Measurements from ENCODE around the gene ITGB7. TPM values are rescaled to one million over a fixed set of nuclear protein-coding genes. Genes with fewer than 3 reads are reported as not detected.

Gene ITGB7
- polyA plus RNA-seq, 3 donors = 24.1 to 33.1 (median 28.4) TPM

GRCh38 chr12:53213348-53213747, 6.3 kb upstream of the ITGB7 start:
- Histone ChIP-seq H3K79me2 (ENCODE audit: insufficient read depth, low read length) (peaks cover 15% of the 10 kb centered on the region), H3K27ac (ENCODE audit: low read depth in 1 of 2, low read length in 2 of 2) (no peak overlapping the region), H3K27me3 (ENCODE audit: control insufficient read depth in 2 of 2, insufficient read depth in 2 of 2, low read length in 2 of 2) (no peaks in the 10 kb centered on the region), H3K4me3 (replicated peaks in 1 of 3; ENCODE audit: low read depth in 2 of 3, low read length in 3 of 3) (no peak overlapping the region), H4K20me1 (ENCODE audit: insufficient read depth, low read length) (no peaks in the 10 kb centered on the region), H3K4me1 (ENCODE audit: control insufficient read depth in 1 of 2, insufficient read depth in 2 of 2, low read length in 2 of 2) (peaks cover 45 to 74% of the 10 kb centered on the region in 2 donors), H3K9me3 (replicated peaks in 1 of 2; ENCODE audit: control insufficient read depth in 1 of 2, insufficient read depth in 1 of 2, low read length in 2 of 2) (peaks cover 0 to 7% of the 10 kb centered on the region in 2 donors), H3K36me3 (replicated peaks in 1 of 2; ENCODE audit: control insufficient read depth in 1 of 2, insufficient read depth in 2 of 2, low read length in 2 of 2) (peaks cover 10 to 50% of the 10 kb centered on the region in 2 donors), H3K4me2 (replicated peaks; ENCODE audit: extremely low read depth, low read length, poor library complexity, severe bottlenecking) (no peak overlapping the region), H2AFZ (ENCODE audit: insufficient read depth, low read depth, low read length, poor library complexity, severe bottlenecking) (no peak overlapping the region), H3K9ac (ENCODE audit: insufficient read depth, low read length, poor library complexity, severe bottlenecking) (no peak overlapping the region)
- Mint-ChIP-seq H3K9me3 (peaks cover 5 to 9% (median 7%) of the 10 kb centered on the region in 7 donors), H3K4me1 (peaks cover 81% of the 10 kb centered on the region), H3K4me3 (no peak overlapping the region), H3K27ac (peak overlapping the region in 1 of 7 donors; percentile 12), H3K27me3 (ENCODE audit: low read depth in 3 of 3) (peaks cover 0 to 5% (median 2%) of the 10 kb centered on the region in 3 donors), H3K36me3 (peaks cover 46 to 61% of the 10 kb centered on the region in 2 donors)
- DNase-seq = peak; percentile 73 to 82 (median 74)
- TF ChIP-seq CTCF (IDR thresholded peaks at IDR 0.05) = peak; percentile 97
- WGBS (ENCODE audit: insufficient coverage) = 15% methylated on average over 14 of the region's 14 CpGs
- intact Hi-C loops (cut with micrococcal nuclease) = loop anchor here (2.0 to 10.0 kb wide), 5 partner anchors 73 to 291 kb away; partner anchors contain the start of genes AAAS (in 2 of the 2), NPFF (in 1 of the 2) and TARBP2 (in 1 of the 2)

GRCh38 chr12:53212931-53213330, 5.9 kb upstream of the ITGB7 start:
- H3K4me1 ChIP-seq (ENCODE audit: control insufficient read depth in 1 of 2, insufficient read depth in 2 of 2, low read length in 2 of 2) = peaks cover 45 to 74% of the 10 kb centered on the region in 2 donors
- Mint-ChIP-seq H3K27ac (no peak overlapping the region), H3K9me3 (peaks cover 5 to 9% (median 7%) of the 10 kb centered on the region in 7 donors), H3K4me3 (no peak overlapping the region), H3K27me3 (ENCODE audit: low read depth in 3 of 3) (peaks cover 0 to 5% (median 2%) of the 10 kb centered on the region in 3 donors), H3K4me1 (peaks cover 81% of the 10 kb centered on the region), H3K36me3 (peaks cover 48 to 61% of the 10 kb centered on the region in 2 donors)
- peaks cover 16% of the 10 kb centered on the region for H3K79me2 ChIP-seq (ENCODE audit: insufficient read depth, low read length)
- no peak overlapping the region for H3K9ac ChIP-seq (ENCODE audit: insufficient read depth, low read length, poor library complexity, severe bottlenecking)
- H4K20me1 ChIP-seq (ENCODE audit: insufficient read depth, low read length) = no peaks in the 10 kb centered on the region
- no peak overlapping the region for H3K4me2 ChIP-seq (replicated peaks; ENCODE audit: extremely low read depth, low read length, poor library complexity, severe bottlenecking)
- no peak for DNase-seq
- WGBS (ENCODE audit: insufficient coverage) = 61% methylated on average over 11 of the region's 12 CpGs
- intact Hi-C loops (cut with micrococcal nuclease) = loop anchor here (2.0 to 10.0 kb wide), 5 partner anchors 74 to 292 kb away; partner anchors contain the start of genes AAAS (in 2 of the 2), NPFF (in 1 of the 2) and TARBP2 (in 1 of the 2)
- H3K36me3 ChIP-seq (replicated peaks in 1 of 2; ENCODE audit: control insufficient read depth in 1 of 2, insufficient read depth in 2 of 2, low read length in 2 of 2) = peaks cover 10 to 50% of the 10 kb centered on the region in 2 donors
- no peaks in the 10 kb centered on the region for H3K27me3 ChIP-seq (ENCODE audit: control insufficient read depth in 2 of 2, insufficient read depth in 2 of 2, low read length in 2 of 2)
- H3K4me3 ChIP-seq (replicated peaks in 1 of 3; ENCODE audit: low read depth in 2 of 3, low read length in 3 of 3) = no peak overlapping the region
- peaks cover 0 to 7% of the 10 kb centered on the region in 2 donors for H3K9me3 ChIP-seq (replicated peaks in 1 of 2; ENCODE audit: control insufficient read depth in 1 of 2, insufficient read depth in 1 of 2, low read length in 2 of 2)
- no peak overlapping the region for H2AFZ ChIP-seq (ENCODE audit: insufficient read depth, low read depth, low read length, poor library complexity, severe bottlenecking)
- no peak overlapping the region for H3K27ac ChIP-seq (ENCODE audit: low read depth in 1 of 2, low read length in 2 of 2)
- no peak for TF ChIP-seq CTCF (IDR thresholded peaks at IDR 0.05)

Measured in CD14-positive monocyte (primary cell).